NCI-H748 treated with DMSO at 0.1 percent for 48 hours (cell line): Measurements from ENCODE around the gene TTC3.

ENCODE experiments used
- DNase-seq: peaks from one replicate; lab custom pipeline; 2025; lab: John Stamatoyannopoulos, UW

Gene TTC3

DNA sequence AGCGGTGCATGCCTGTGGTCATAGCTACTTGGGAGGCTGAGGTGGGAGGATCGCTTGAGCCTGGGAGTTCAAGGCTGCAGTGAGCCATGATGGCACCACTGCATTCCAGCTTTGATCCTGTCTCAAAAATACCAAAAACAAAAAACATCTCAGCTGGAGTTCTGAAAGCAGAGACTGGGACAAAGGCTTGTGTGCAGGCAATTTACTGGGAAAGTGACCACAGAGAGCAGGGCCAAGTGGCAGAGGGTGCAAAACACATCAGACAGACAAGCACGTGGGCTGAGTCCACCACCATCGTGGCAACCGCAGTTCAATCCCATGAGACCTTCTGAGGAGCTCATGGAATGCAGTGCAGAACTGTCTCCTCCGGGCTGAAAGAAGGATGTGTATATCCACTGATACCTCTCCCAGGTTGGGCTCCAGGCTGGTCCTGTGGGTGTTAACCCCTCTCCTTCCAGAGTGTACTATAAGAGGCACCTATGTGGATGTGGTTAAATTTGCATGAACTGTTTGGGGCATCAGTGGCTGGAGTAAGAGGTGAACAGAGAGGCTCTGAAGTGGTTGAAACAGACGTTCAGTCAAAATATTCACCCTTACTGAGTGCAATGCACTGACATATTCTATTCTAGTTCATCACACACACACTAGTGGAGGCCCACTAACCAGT, 11.0 kb upstream of the TTC3 start:
- DNase-seq: no peak

DNA sequence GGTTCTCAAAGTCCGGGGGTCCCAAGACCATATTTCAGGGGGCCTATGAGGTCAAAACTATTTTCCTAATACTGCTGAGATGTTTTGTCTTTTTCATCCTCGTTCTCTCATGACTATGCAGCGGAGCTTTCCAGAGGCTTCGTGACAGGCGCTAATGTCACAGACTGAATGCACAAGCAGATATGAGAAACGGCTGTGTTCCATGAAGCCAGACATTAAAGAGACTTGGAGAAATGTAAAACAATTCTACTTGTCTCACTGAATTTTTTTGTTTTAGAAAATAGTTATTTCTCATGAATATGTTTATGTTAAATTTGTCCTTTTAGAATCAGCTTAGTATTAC, 10.5 kb upstream of the TTC3 start:
- DNase-seq: no peak

DNA sequence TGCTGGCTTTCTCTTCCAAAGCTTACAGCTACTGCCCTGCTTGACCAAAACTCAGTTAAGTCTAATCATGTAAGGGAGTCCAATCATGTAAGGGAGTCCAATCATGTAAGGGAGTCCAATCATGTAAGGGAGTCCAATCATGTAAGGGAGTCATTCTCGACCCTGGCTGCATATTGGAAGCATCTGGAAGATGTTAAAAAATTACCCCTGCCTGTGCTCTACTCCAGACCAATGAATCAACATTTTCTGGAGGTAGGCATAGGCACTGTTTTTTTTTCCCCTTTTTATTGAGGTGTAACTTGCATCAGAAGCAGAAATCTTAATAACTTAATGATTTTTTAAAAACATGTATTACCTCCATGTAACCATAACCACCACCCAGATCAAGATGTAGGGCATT, 9.6 kb upstream of the TTC3 start:
- DNase-seq: no peak

- no peak for DNase-seq
These were observed 8.2 kb upstream of the TTC3 start for GRCh38 chr21:37064841-37065240.

GRCh38 chr21:37065561-37066177, 7.4 kb upstream of the TTC3 start:
- no peak for DNase-seq

DNA sequence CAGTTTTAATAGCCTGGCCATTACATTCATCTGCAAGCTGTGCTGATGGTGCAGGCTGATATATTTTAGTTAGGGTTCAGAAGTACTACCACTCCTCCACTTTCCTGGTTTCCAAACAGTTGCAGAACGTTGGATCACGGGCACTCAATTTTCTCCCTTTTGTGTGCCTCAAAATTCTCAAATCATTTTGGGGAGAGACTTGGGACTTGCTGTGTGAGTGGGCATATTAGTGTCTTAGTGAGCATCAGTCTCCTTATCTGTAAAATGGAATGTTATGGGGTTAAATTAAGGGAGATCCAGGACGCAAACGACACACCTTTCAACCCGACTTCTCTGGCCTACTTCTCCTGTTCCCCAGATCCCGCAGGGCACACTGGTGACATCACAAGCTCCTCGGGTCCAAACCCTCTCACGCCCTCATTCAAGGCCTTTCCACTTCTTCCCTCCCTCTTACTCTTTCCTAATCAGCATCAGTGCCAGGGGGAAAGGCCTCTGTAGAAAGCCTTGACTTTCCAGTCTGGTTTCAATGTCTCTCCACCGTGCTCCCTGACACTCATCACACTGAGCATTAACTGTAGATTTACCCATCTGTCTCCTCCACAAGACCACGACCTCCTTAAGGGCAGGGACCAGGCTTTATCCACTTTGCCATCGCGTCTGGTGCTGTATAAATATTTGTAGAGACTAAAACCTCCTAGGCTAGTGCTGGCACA, 1.3 kb upstream of the TTC3 start:
- DNase-seq: peak; percentile 31

GRCh38 chr21:37072274-37072987, 623 bp upstream of the TTC3 start:
- peak; percentile 45 for DNase-seq

DNA sequence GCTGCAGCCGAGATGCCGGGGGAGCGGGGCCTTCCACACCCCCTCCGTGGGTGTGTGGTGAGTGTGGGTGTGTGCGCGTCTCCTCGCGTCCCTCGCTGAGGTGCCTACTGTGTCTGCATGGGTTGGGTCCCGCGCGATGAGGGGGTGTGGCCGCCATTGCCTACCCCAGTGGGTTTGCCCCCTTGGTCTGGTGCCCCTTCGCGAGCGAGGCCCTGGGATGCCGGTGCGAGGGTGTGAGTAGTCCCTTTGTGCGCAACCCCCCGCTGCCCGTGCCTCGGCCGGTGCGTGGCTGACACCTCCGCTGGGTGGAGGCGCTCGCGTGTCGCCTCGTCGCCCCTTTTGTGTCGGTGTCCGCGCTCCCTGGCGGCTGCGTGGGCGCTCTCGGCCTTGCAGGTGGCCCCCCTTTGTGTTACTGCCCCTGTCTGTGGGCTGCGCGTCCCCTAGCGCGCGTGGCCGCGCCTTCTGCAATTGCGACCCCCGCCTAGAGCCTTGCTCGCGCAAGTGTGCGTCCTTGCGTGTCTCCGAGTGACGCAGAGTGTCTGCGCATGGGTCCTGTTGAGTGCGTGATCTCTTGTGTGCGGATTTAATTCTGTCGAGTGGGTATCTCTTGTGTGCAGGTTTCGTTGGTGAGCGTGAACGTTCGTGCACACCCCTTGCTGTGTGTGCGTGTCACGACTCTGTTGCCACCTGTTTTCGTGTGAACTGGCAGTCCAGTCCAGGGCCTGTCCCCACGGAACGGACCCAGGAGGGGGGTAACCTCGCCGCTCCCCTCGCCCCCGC, 553 bp downstream of the TTC3 start:
- no peak for DNase-seq

- no peak for DNase-seq
These were observed 1.1 kb downstream of the TTC3 start for GRCh38 chr21:37074197-37074510.

GRCh38 chr21:37074546-37074945, 1.5 kb downstream of the TTC3 start:
- no peak for DNase-seq

- DNase-seq: no peak
These were observed 2.2 kb downstream of the TTC3 start for GRCh38 chr21:37075214-37075770.

GRCh38 chr21:37076087-37076850, 3.2 kb downstream of the TTC3 start:
- DNase-seq: no peak

GRCh38 chr21:37077403-37077802, 4.3 kb downstream of the TTC3 start:
- no peak for DNase-seq

GRCh38 chr21:37079211-37079824, 6.3 kb downstream of the TTC3 start:
- DNase-seq: no peak

DNA sequence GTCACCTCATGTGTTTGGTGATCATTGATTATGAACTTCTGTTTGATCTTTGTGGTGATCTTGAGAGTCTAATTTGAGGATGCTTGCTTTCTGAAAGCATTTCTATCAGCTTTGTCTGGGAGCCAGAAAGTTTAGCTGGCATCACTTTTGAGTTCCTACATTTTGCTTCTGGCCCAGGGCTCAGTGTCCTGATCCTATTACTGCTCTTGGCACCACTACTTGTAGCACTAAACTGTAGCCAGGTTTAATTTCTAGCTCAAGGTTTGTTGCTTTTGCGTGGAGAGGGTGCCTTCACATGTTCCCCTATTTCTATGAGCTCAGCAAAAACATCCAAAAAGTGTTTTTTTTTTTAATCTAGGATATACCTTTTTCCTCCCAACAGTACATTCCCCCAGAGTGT, 9.3 kb downstream of the TTC3 start:
- DNase-seq: no peak

- DNase-seq: no peak
These were observed 9.9 kb downstream of the TTC3 start for GRCh38 chr21:37082856-37083528.

DNA sequence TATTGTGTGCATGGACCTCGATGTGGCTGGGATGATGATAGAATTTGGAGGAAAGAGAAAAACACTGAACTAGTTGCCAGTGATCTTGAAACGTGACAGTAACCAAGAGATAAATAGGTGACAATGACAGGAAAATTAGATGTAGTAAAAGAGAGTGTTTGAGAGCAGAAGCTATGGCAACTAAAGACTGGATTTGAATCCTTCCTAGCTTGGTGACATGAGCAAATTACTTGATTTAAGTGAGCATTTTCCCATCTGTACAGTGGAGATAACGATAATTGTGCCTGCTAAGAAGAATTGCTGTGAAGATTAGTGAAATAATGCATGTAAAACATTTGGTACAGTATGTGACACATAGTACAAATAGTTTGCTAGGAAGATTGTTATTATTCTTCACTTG, 12.7 kb downstream of the TTC3 start:
- no peak for DNase-seq

- DNase-seq: no peak
These were observed 14.1 kb downstream of the TTC3 start for GRCh38 chr21:37087188-37087587.

DNA sequence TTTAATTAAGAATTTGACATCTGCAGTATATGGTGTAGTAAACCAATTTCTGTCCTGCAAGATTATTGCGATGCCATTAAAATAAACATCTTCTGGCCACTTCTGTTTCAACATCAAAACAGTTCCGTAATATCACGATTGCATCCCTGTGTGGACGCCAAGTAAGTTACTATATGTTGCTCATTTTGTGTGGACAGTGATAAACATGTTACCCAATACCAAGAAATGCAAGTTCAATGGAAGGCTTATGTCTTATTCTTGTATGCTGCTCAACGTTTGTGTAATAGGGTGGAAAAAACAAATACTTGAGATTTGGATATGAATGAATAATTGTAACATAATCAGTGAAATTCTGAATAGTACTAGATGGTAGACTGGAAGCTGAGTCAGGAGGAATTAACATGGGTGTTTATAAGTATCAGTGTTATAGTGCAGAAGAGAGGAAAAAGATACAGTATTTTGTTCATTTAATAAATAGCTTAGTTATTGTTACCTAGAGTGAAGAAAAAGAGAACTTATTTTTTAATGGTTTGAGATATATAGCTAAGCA, 15.2 kb downstream of the TTC3 start:
- no peak for DNase-seq

GRCh38 chr21:37093977-37094376, 20.9 kb downstream of the TTC3 start:
- no peak for DNase-seq
